Progenitor cell of endocrine pancreas (in vitro differentiated cells): ENCODE data around the gene HDAC6. TPM values are rescaled to one million over a fixed set of nuclear protein-coding genes. Genes with fewer than 3 reads are reported as not detected.
A peak's percentile ranks its signal among the peaks of the same experiment; 100 is the strongest.

Experiments used
- DNase-seq: peaks from one replicate; pipeline ENCODE4 v3.0.0; 2021; ENCODE audit warnings: low spot score; ENCODE audit not compliant: unreplicated experiment
- H3K27ac Mint-ChIP-seq: 2 replicates; pipeline ENCODE4 v1.8.0; 2021; ENCODE audit warnings: mild to moderate bottlenecking, moderate library complexity, mixed read lengths
- H3K27me3 Mint-ChIP-seq: 2 replicates; pipeline ENCODE4 v1.8.0; 2021; ENCODE audit warnings: mixed read lengths
- H3K36me3 Mint-ChIP-seq: 2 replicates; pipeline ENCODE4 v1.8.0; 2022; ENCODE audit warnings: mixed read lengths; ENCODE audit not compliant: insufficient read depth
- H3K4me1 Mint-ChIP-seq: 2 replicates; pipeline ENCODE4 v1.8.0; 2021; ENCODE audit warnings: low read depth, mixed read lengths
- H3K4me3 Mint-ChIP-seq: 2 replicates; pipeline ENCODE4 v1.8.0; 2021; ENCODE audit warnings: low read depth, mild to moderate bottlenecking, moderate library complexity, mixed read lengths
- H3K9me3 Mint-ChIP-seq: 2 replicates; pipeline ENCODE4 v1.8.0; 2021; ENCODE audit warnings: low read depth, mixed read lengths
- CTCF ChIP-seq: fragments of 200-600 bp; sonication (generic); IDR thresholded peaks from one replicate; pipeline ENCODE4 v1.5.0; 2021; ENCODE audit warnings: antibody characterized with exemption, mild to moderate bottlenecking; ENCODE audit not compliant: unreplicated experiment
- total RNA-seq: library from RNA; stranded (reverse); gene quantifications from 2 replicates; pipeline ENCODE4 v1.2.1, GENCODE V29; 2021

The HDAC6 gene
- total RNA-seq, 1 donor from 2014 or later: 261 TPM

GRCh38 chrX:48802905-48803200 lies 986 bp downstream of the HDAC6 start:
- peak overlapping the region; percentile 99 for H3K27ac Mint-ChIP-seq
- no peak for DNase-seq

GRCh38 chrX:48806081-48806480 lies 4.2 kb downstream of the HDAC6 start:
- H3K4me3 Mint-ChIP-seq: no peak overlapping the region
- no peaks in the 10 kb centered on the region for H3K27me3 Mint-ChIP-seq
- peaks cover 2% of the 10 kb centered on the region for H3K4me1 Mint-ChIP-seq
- peaks cover 15% of the 10 kb centered on the region for H3K36me3 Mint-ChIP-seq
- H3K9me3 Mint-ChIP-seq: peaks cover 18% of the 10 kb centered on the region
- TF ChIP-seq CTCF: no peak
- H3K27ac Mint-ChIP-seq: no peak overlapping the region
- no peak for DNase-seq

More at GRCh38 chrX:48802905-48803200, 986 bp downstream of the HDAC6 start:
- Mint-ChIP-seq H3K9me3 (peaks cover 18% of the 10 kb centered on the region), H3K4me1 (peaks cover 5% of the 10 kb centered on the region), H3K4me3 (peak overlapping the region; percentile 90), H3K36me3 (peaks cover 13% of the 10 kb centered on the region), H3K27me3 (no peaks in the 10 kb centered on the region)
- TF ChIP-seq CTCF: no peak

GRCh38 chrX:48813644-48814043 lies 11.8 kb downstream of the HDAC6 start:
- DNase-seq: no peak
- Mint-ChIP-seq H3K4me3 (no peak overlapping the region), H3K27me3 (no peaks in the 10 kb centered on the region), H3K4me1 (no peaks in the 10 kb centered on the region), H3K36me3 (peaks cover 9% of the 10 kb centered on the region), H3K27ac (no peak overlapping the region), H3K9me3 (peaks cover 10% of the 10 kb centered on the region)
- no peak for TF ChIP-seq CTCF

- Mint-ChIP-seq H3K9me3 (peaks cover 19% of the 10 kb centered on the region), H3K27me3 (no peaks in the 10 kb centered on the region), H3K4me3 (no peak overlapping the region), H3K36me3 (peaks cover 10% of the 10 kb centered on the region), H3K4me1 (no peaks in the 10 kb centered on the region), H3K27ac (no peak overlapping the region)
- DNase-seq: no peak
- no peak for TF ChIP-seq CTCF
Measured at GRCh38 chrX:48814722-48815121, 12.9 kb downstream of the HDAC6 start.

GRCh38 chrX:48815266-48815665 lies 13.4 kb downstream of the HDAC6 start:
- TF ChIP-seq CTCF: no peak

More at GRCh38 chrX:48815266-48815665, 13.4 kb downstream of the HDAC6 start:
- DNase-seq: no peak
- no peak overlapping the region for H3K27ac Mint-ChIP-seq
- H3K9me3 Mint-ChIP-seq: peaks cover 22% of the 10 kb centered on the region
- no peak overlapping the region for H3K4me3 Mint-ChIP-seq
- no peaks in the 10 kb centered on the region for H3K27me3 Mint-ChIP-seq
- no peaks in the 10 kb centered on the region for H3K4me1 Mint-ChIP-seq
- peaks cover 11% of the 10 kb centered on the region for H3K36me3 Mint-ChIP-seq
